ENCODE data around the gene ATG9A. TPM values are rescaled to one million over a fixed set of nuclear protein-coding genes. Genes with fewer than 3 reads are reported as not detected.
"Not testable (repeated sequence)": the region's sequence is repeated elsewhere in the genome, so short reads cannot be mapped to it uniquely, and the experiment has no call there.

ATG9A gene
- total and polyA plus RNA-seq, 11 donors = 28.3 to 147 (median 83.5) TPM

DNA sequence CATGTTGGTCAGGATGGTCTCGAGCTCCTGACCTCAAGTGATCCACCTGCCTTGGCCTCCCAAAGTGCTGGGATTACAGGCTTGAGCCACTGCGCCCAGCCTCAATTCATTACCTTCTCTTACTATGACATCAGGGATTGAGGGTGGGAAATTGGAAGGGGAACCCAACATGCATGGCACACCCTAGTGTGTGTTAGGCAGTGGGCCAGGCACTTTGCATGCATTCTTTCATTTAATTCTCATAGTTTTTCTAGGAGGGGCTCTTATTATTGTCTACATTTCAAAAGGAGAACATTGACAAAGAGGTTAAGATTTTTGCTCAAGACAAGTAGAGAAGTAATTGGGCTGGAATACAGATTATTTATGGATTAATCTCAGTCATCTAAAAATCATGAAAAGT lies 38.9 kb upstream of the ATG9A start:
- no peak overlapping the region for H3K4me3 ChIP-seq
- H3K36me3 ChIP-seq = no peaks in the 10 kb centered on the region
- ATAC-seq (no peak), DNase-seq (no peak)
- TF ChIP-seq, protein P1, sequence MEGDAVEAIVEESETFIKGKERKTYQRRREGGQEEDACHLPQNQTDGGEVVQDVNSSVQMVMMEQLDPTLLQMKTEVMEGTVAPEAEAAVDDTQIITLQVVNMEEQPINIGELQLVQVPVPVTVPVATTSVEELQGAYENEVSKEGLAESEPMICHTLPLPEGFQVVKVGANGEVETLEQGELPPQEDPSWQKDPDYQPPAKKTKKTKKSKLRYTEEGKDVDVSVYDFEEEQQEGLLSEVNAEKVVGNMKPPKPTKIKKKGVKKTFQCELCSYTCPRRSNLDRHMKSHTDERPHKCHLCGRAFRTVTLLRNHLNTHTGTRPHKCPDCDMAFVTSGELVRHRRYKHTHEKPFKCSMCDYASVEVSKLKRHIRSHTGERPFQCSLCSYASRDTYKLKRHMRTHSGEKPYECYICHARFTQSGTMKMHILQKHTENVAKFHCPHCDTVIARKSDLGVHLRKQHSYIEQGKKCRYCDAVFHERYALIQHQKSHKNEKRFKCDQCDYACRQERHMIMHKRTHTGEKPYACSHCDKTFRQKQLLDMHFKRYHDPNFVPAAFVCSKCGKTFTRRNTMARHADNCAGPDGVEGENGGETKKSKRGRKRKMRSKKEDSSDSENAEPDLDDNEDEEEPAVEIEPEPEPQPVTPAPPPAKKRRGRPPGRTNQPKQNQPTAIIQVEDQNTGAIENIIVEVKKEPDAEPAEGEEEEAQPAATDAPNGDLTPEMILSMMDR (IDR thresholded peaks at IDR 0.05) = no peak
- H3K9me3 ChIP-seq = no peaks in the 10 kb centered on the region
- intact Hi-C loops (cut with DNase I) = no loop called here
- H3K27ac ChIP-seq = no peak overlapping the region
- WGBS, 4 donors = 84 to 86% (median 85%) methylated on average over 2 of the region's 2 CpGs
- no peaks in the 10 kb centered on the region for H3K27me3 ChIP-seq
- peaks cover 0 to 12% (median 0%) of the 10 kb centered on the region in 12 donors for H3K4me1 ChIP-seq

DNA sequence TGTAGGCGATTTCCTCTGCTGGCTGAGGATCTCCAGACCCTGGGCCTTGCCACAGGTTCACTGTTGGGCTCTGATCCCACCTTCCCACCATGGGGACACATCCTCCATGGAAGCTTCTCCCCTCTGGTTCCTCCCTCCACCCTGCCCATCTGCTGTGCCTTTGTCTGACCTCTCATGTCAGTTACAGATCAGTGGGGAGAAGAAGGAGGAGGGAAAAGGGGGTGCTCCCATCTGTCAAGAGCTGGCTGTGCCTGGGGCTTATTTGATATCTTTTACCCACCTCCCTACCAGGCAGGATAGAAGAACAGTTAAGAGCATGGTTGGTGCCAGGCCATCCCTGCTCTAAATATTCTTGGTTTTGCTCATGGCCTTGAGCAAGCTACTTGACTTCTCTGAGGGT lies 37.5 kb upstream of the ATG9A start:
- no peak overlapping the region for H3K4me3 ChIP-seq
- H3K27ac ChIP-seq = no peak overlapping the region
- TF ChIP-seq, protein P1 (IDR thresholded peaks at IDR 0.05) = no peak
- TF ChIP-seq POLR2A (IDR thresholded peaks at IDR 0.05) = no peak
- no peaks in the 10 kb centered on the region for H3K36me3 ChIP-seq
- H3K27me3 ChIP-seq = no peaks in the 10 kb centered on the region
- no peaks in the 10 kb centered on the region for H3K9me3 ChIP-seq
- intact Hi-C loops (cut with DNase I) = no loop called here
- ATAC-seq = no peak
- WGBS, 4 donors = 94 to 100% (median 100%) methylated on average over 1 of the region's 1 CpG
- peak in 1 of 5 donors; percentile 1 for DNase-seq
- peaks cover 0 to 12% (median 0%) of the 10 kb centered on the region in 12 donors for H3K4me1 ChIP-seq

DNA sequence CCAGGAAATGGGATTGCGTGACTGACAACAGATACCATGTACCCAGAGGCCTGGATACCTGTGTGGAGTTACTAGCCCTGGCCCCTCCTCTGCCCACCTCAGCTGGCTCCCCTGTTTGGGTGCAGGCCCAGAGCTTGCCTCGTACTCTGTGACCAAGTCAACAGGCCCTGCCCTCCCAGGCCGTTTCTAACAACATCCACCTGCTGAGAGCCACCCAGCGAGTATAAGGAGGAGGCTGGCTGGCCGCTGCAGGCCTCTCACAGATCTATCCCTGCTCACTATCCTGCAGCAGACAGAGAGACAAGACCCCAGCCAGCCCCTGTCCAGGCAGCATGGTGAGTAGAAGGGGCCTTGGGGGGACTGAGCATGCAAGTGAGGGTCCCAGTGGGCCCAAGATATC lies 36.8 kb upstream of the ATG9A start:
- Histone ChIP-seq H3K4me1 (peaks cover 0 to 12% (median 0%) of the 10 kb centered on the region in 12 donors), H3K36me3 (no peaks in the 10 kb centered on the region), H3K27me3 (no peaks in the 10 kb centered on the region), H3K27ac (no peak overlapping the region), H3K9me3 (no peaks in the 10 kb centered on the region), H3K4me3 (no peak overlapping the region)
- DNase-seq (peak in 1 of 5 donors; percentile 8), ATAC-seq (no peak)
- TF ChIP-seq, protein P1 (IDR thresholded peaks at IDR 0.05) = no peak
- TF ChIP-seq POLR2A (IDR thresholded peaks at IDR 0.05) = no peak
- intact Hi-C loops (cut with DNase I) = no loop called here
- WGBS, 4 donors = 64 to 81% (median 77%) methylated on average over 5 of the region's 5 CpGs

- no peak for TF ChIP-seq POLR2A (IDR thresholded peaks at IDR 0.05)
- TF ChIP-seq, protein P1 (IDR thresholded peaks at IDR 0.05) = no peak
Measured at GRCh38 chr2:219261024-219261855, 31.8 kb upstream of the ATG9A start.

DNA sequence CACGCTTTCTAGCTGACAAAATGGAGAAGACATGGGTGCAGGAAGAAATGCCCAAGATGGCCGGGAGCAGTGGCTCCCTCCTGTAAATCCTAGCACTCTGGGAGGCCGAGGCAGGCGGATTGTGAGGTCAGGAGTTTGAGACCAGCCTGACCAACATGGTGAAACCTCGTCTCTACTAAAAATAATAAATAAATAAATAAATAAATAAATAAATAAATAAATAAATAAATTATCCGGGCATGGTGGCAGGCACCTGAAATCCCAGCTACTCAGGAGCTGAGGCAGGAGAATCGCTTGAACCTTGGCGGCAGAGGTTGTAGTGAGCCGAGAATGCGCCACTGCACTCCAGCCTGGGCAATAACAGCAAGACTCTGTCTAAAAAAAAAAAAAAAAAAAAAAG lies 29.5 kb upstream of the ATG9A start:
- WGBS, 4 donors = 88 to 89% (median 88%) methylated on average over 10 of the region's 10 CpGs
- H3K36me3 ChIP-seq; DNase-seq; ATAC-seq; H3K27ac ChIP-seq; intact Hi-C loops (cut with DNase I); H3K4me3 ChIP-seq; H3K9me3 ChIP-seq: not testable (repeated sequence)
- H3K4me1 ChIP-seq = peaks cover 0 to 12% (median 9%) of the 10 kb centered on the region in 12 donors
- H3K27me3 ChIP-seq = peaks cover 0 to 24% (median 5%) of the 10 kb centered on the region in 9 donors

More at GRCh38 chr2:219261024-219261855, 31.8 kb upstream of the ATG9A start:
- H3K27me3 ChIP-seq = peaks cover 0 to 15% (median 0%) of the 10 kb centered on the region in 9 donors
- DNase-seq = no peak
- H3K36me3 ChIP-seq = no peaks in the 10 kb centered on the region
- H3K4me1 ChIP-seq = no peaks in the 10 kb centered on the region
- no peak overlapping the region for H3K4me3 ChIP-seq
- H3K27ac ChIP-seq = no peak overlapping the region
- no peaks in the 10 kb centered on the region for H3K9me3 ChIP-seq
- intact Hi-C loops (cut with DNase I) = no loop called here
- 37 to 47% (median 45%) methylated on average over 5 of the region's 5 CpGs for WGBS, 4 donors
- ATAC-seq = no peak
